ENCODE measurements around the gene FRY. TPM values are rescaled to one million over a fixed set of nuclear protein-coding genes. Genes with fewer than 3 reads are reported as not detected.
A peak's percentile ranks its signal among the peaks of the same experiment; 100 is the strongest.

Gene FRY
- total RNA-seq, 2 donors from 2014 or later = 16.4 to 33.3 TPM

GRCh38 chr13:32081591-32081990 lies 50.0 kb downstream of the FRY start:
- Histone ChIP-seq H3K36me3 (no peaks in the 10 kb centered on the region), H3K27me3 (replicated peaks; ENCODE audit: insufficient read depth) (no peaks in the 10 kb centered on the region), H3K27ac (no peak overlapping the region), H3K4me3 (no peak overlapping the region), H3K9me3 (no peaks in the 10 kb centered on the region), H3K4me1 (replicated peaks) (no peaks in the 10 kb centered on the region)
- no peak for TF ChIP-seq POLR2AphosphoS5 (IDR thresholded peaks at IDR 0.05)
- TF ChIP-seq, protein P1, sequence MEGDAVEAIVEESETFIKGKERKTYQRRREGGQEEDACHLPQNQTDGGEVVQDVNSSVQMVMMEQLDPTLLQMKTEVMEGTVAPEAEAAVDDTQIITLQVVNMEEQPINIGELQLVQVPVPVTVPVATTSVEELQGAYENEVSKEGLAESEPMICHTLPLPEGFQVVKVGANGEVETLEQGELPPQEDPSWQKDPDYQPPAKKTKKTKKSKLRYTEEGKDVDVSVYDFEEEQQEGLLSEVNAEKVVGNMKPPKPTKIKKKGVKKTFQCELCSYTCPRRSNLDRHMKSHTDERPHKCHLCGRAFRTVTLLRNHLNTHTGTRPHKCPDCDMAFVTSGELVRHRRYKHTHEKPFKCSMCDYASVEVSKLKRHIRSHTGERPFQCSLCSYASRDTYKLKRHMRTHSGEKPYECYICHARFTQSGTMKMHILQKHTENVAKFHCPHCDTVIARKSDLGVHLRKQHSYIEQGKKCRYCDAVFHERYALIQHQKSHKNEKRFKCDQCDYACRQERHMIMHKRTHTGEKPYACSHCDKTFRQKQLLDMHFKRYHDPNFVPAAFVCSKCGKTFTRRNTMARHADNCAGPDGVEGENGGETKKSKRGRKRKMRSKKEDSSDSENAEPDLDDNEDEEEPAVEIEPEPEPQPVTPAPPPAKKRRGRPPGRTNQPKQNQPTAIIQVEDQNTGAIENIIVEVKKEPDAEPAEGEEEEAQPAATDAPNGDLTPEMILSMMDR (IDR thresholded peaks at IDR 0.05) = no peak
- no peak for TF ChIP-seq POLR2A (IDR thresholded peaks at IDR 0.05)
- no peak for DNase-seq (ENCODE audit: low spot score)
- intact Hi-C loops (cut with DNase I) = no loop called here
- 98% methylated on average over 2 of the region's 2 CpGs for WGBS

GRCh38 chr13:32086366-32086765 lies 54.8 kb downstream of the FRY start:
- no peak for TF ChIP-seq POLR2A (IDR thresholded peaks at IDR 0.05)
- TF ChIP-seq, protein P1 (IDR thresholded peaks at IDR 0.05) = no peak
- TF ChIP-seq POLR2AphosphoS5 (IDR thresholded peaks at IDR 0.05) = no peak
- Histone ChIP-seq H3K27ac (no peak overlapping the region), H3K27me3 (replicated peaks; ENCODE audit: insufficient read depth) (no peaks in the 10 kb centered on the region), H3K4me3 (no peak overlapping the region), H3K36me3 (no peaks in the 10 kb centered on the region), H3K9me3 (no peaks in the 10 kb centered on the region), H3K4me1 (replicated peaks) (no peaks in the 10 kb centered on the region)
- intact Hi-C loops (cut with DNase I) = no loop called here
- no peak for DNase-seq (ENCODE audit: low spot score)
- WGBS = 53% methylated on average over 2 of the region's 2 CpGs

DNA sequence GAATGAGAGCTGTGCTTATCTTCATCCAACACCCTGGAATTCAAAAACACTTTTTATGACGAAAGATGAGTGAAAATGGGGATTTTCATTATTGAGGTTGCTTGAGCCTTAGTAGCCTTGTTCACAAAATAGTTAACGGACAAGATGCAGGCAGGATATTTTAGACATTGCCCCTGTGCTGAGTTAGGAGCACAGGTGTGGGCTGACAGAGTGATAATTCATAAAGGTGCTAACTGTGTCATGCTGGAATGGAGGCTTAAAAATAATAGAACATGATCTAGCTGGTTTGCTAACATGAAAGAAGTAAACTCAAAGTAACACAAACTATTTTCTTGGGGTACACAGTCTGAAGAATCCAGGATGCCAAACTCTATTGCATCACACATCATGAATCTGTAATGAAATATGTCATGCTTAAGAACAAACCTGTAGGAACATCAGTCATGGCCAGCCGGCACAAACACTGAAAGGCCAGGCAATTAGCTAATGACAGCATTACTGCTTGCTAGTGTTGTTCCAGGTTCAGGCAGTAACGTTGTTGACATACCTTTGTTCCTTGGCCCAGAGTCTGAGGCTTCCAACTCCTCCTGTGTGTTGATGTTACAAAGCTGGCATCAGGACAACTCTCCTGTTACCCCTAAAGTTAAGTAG lies 55.3 kb downstream of the FRY start:
- Histone ChIP-seq H3K9me3 (no peaks in the 10 kb centered on the region), H3K27ac (no peak overlapping the region), H3K4me1 (replicated peaks) (no peaks in the 10 kb centered on the region), H3K36me3 (no peaks in the 10 kb centered on the region), H3K27me3 (replicated peaks; ENCODE audit: insufficient read depth) (no peaks in the 10 kb centered on the region), H3K4me3 (no peak overlapping the region)
- WGBS = 49% methylated on average over 4 of the region's 4 CpGs
- DNase-seq (ENCODE audit: low spot score) = peak; percentile 23
- intact Hi-C loops (cut with DNase I) = no loop called here
- TF ChIP-seq, protein P1 (IDR thresholded peaks at IDR 0.05) = no peak
- TF ChIP-seq POLR2A (IDR thresholded peaks at IDR 0.05) = no peak
- no peak for TF ChIP-seq POLR2AphosphoS5 (IDR thresholded peaks at IDR 0.05)

DNA sequence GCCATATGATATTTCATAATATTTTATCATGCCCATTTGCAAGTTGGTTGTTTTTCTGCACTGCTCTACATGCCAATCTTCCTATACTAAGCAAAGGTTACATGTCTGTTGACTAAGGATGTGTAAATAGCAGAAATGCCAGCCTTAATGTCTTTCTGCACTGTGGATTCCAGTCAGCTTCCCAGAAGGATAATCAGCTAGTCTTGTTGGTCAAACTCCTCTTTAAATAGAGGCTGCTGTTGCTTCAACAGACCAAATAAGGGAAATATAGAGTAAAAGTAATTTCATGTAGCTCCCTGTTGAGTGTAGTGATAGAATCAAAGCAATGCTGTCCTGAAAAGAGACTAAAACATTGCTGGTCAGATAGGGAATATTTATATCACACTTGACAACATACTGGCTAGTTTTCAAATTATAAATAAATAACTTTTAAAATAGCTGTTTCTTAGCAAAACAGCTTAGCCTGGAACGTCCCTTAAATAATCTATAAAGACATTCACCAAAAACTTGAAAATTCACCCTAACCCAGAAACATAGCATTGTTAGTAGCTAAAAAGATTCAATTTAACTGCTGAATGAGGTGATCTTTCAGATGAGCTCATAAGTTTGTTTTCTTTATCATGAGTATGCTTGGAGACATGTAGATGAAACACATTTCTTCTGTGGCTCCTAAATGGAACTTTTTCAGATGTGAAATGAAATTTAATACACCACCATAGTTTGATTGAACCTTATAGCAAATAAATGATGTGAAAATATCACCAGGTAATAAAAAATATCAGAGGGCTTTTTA lies 56.6 kb downstream of the FRY start:
- WGBS = 66% methylated on average over 1 of the region's 1 CpG
- no peak overlapping the region for H3K27ac ChIP-seq
- DNase-seq (ENCODE audit: low spot score) = no peak
- H3K27me3 ChIP-seq (replicated peaks; ENCODE audit: insufficient read depth) = no peaks in the 10 kb centered on the region
- no peaks in the 10 kb centered on the region for H3K9me3 ChIP-seq
- H3K4me1 ChIP-seq (replicated peaks) = no peaks in the 10 kb centered on the region
- H3K4me3 ChIP-seq = no peak overlapping the region
- no peak for TF ChIP-seq POLR2A (IDR thresholded peaks at IDR 0.05)
- TF ChIP-seq POLR2AphosphoS5 (IDR thresholded peaks at IDR 0.05) = no peak
- TF ChIP-seq, protein P1 (IDR thresholded peaks at IDR 0.05) = no peak
- intact Hi-C loops (cut with DNase I) = no loop called here
- no peaks in the 10 kb centered on the region for H3K36me3 ChIP-seq
